ENCODE measurements around the gene TBCK. TPM values are rescaled to one million over a fixed set of nuclear protein-coding genes. Genes with fewer than 3 reads are reported as not detected.

TBCK gene
- total RNA-seq, 2 experiments from 2014 or later, result 20.2 to 22.0 TPM

DNA sequence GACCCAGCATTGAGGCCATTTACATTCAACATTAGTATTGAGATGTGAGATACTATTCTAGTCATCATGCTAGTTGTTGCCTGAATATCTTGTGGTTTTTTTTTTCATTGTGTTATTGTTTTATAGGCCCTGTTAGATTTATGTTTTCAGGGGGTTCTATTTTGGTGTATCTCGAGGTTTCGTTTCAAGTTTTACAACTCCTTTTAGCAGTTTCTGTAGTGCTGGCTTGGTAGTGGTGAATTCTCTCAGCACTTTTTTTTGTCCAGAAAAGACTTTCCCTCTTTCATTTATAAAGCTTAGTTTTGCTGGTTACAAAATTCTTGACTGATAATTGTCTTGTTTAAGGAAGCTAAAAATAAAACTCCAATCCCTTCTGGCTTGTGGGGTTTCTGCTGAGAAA lies 305.2 kb downstream of the TBCK start:
- peaks cover 29% of the 10 kb centered on the region for H3K9me3 Mint-ChIP-seq
- no peak overlapping the region for H3K27ac Mint-ChIP-seq
- DNase-seq, result no peak
- H3K36me3 Mint-ChIP-seq, result peaks cover 4% of the 10 kb centered on the region
- intact Hi-C loops (cut with micrococcal nuclease), result no loop called here
- POLR2A ChIA-PET, result no interaction called here
- CTCF ChIA-PET, result no interaction called here
- no peaks in the 10 kb centered on the region for H3K4me1 Mint-ChIP-seq (ENCODE audit: low read depth)
- H3K27me3 Mint-ChIP-seq, result no peaks in the 10 kb centered on the region
- H3K4me3 Mint-ChIP-seq, result no peak overlapping the region

DNA sequence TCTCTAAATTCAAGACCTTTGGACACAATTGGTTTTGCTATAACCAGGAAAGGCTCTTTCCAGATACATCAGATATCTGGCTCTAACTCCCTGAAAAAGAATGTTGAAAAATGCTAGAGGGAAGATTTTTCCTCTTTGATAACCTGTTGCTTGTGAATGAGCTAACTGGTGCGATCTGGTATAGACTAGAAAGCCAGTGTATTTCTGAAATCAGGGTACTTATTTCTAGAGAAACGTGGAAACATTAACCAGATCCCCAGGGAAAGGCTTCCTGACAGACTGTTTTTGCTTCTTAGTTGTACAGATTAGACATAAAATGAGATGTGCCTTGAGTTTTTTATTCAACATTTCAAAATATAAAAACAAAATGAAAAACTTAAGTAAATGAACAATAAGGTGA lies 313.0 kb downstream of the TBCK start:
- H3K27me3 Mint-ChIP-seq, result no peaks in the 10 kb centered on the region
- ChIA-PET POLR2A (no interaction called here), CTCF (no interaction called here)
- intact Hi-C loops (cut with micrococcal nuclease), result no loop called here
- H3K36me3 Mint-ChIP-seq, result no peaks in the 10 kb centered on the region
- H3K4me1 Mint-ChIP-seq (ENCODE audit: low read depth), result no peaks in the 10 kb centered on the region
- H3K4me3 Mint-ChIP-seq, result no peak overlapping the region
- no peak overlapping the region for H3K27ac Mint-ChIP-seq
- peaks cover 3% of the 10 kb centered on the region for H3K9me3 Mint-ChIP-seq
- DNase-seq, result no peak

DNA sequence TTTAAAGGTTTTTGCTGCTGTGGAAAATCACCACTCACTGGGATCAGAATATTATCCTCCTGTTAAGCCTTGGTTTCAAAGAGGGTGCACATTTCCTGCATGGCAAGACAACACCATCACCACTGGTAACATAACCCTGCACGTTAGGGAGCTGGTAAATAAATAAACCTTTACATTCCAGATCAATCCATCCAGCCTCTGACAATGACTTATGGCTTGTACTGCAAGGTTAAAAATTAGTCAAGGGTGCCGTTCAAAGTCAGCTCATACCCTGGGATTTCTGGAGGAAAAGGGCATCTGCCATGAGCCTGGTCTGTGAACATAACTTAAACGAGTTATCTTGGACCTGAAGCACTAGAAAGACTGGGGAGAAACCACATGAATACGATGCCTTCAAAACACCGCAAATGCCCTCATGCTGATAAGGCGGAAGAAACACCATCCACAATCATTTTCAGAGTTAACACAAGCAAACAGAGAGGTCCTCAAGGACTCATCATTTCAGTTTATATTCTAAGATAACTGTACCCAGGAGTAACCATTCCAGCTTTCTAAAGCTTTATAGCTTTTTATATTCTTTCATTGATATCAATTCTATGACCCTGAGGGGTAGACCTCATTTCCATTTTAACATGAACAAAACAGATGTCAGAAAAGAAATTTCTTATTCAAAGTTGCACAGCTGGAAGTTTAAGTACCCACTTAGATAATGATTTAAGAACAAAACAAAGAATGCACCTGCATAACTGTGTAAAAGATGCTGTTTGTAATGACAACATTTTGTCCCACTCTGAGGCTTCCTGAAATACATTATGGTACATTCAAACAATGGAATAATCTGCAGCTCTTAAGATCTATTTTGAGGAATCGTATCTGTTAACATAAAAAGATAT lies 317.6 kb downstream of the TBCK start:
- H3K27me3 Mint-ChIP-seq, result no peaks in the 10 kb centered on the region
- no peaks in the 10 kb centered on the region for H3K36me3 Mint-ChIP-seq
- no peak overlapping the region for H3K27ac Mint-ChIP-seq
- ChIA-PET POLR2A (no interaction called here), CTCF (no interaction called here)
- H3K4me1 Mint-ChIP-seq (ENCODE audit: low read depth), result no peaks in the 10 kb centered on the region
- H3K9me3 Mint-ChIP-seq, result no peaks in the 10 kb centered on the region
- H3K4me3 Mint-ChIP-seq, result no peak overlapping the region
- DNase-seq, result no peak
- intact Hi-C loops (cut with micrococcal nuclease), result no loop called here

DNA sequence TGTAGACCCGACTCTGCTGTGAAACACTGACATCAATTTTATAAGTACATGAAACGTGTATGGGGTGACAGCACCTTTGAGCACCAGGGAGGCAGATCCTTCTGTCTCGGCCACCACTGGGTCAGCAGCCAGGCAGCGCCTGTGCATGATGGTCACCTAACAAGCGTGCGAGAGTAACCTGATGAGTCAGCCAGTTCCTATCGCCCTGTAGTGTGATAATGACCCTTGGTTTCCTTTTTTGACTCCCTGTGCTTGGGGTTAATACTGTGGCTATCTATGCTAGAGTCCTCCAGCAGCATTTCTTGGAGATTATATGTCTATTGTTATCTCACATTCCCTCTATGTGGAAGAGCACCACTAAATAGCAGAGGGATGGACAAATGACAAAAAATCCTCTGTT lies 319.2 kb downstream of the TBCK start:
- CTCF ChIA-PET, result no interaction called here

DNA sequence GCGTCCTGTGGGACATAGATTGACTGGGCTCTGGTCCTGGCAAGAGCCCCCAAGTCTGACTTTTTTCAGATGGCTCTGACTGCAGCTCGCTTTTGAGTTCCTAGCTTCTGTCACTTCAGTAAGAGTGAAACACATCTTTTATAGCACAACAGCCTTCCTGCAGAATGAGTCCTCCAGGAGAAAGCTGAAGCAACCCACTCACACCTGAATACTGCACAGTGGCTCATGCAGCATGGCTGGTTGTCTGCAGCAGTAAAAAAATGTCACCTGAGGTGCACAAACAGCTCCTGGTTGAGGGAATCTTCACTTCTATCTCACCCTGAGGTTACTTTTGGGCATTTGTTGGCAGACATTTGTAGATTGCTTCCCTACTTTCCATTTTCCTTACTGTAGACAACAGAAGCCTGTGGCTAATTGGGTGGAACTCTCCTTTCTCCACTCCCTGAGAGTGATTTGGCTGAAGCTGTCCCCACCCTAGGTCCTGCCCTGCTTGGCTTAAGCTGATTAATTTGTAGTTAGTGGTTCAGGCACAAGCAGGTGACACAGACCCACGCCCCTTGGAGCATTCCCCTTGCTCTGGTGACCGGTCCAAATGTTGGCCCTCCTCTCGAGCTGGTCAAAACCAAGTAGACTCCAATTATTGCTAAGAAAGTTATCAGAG lies 321.0 kb downstream of the TBCK start:
- POLR2A ChIA-PET, result no interaction called here
- CTCF ChIA-PET, result no interaction called here
- Mint-ChIP-seq H3K36me3 (no peaks in the 10 kb centered on the region), H3K27ac (no peak overlapping the region), H3K9me3 (no peaks in the 10 kb centered on the region), H3K4me3 (no peak overlapping the region), H3K27me3 (no peaks in the 10 kb centered on the region), H3K4me1 (ENCODE audit: low read depth) (no peaks in the 10 kb centered on the region)
- DNase-seq, result no peak
- intact Hi-C loops (cut with micrococcal nuclease), result no loop called here

More for the DNA sequence above, 319.2 kb downstream of the TBCK start:
- intact Hi-C loops (cut with micrococcal nuclease), result no loop called here
- Mint-ChIP-seq H3K9me3 (no peaks in the 10 kb centered on the region), H3K4me1 (ENCODE audit: low read depth) (no peaks in the 10 kb centered on the region), H3K4me3 (no peak overlapping the region), H3K27ac (no peak overlapping the region), H3K27me3 (no peaks in the 10 kb centered on the region), H3K36me3 (no peaks in the 10 kb centered on the region)
- no peak for DNase-seq
- POLR2A ChIA-PET, result no interaction called here

DNA sequence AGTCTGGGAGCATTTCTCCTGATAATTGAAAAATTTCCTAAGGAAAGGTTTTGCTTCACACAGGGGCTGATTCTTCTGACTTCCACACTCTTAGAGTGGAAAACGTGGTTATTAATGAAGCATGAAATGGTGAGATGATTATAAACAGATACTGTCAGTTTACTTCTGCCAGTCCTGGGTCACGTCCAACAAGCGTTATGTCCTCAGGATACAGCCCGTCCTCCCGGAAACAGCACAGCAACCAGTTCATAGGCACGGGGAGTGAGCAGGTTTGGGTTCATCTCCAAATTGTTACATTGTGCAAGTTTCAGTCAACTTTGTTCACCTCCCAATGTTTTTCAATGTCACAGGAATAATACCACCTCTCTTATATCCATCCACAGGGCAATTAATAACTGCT lies 321.9 kb downstream of the TBCK start:
- H3K36me3 Mint-ChIP-seq, result no peaks in the 10 kb centered on the region
- no peaks in the 10 kb centered on the region for H3K9me3 Mint-ChIP-seq
- H3K4me1 Mint-ChIP-seq (ENCODE audit: low read depth), result no peaks in the 10 kb centered on the region
- no peak overlapping the region for H3K27ac Mint-ChIP-seq
- no peak for DNase-seq
- CTCF ChIA-PET, result no interaction called here
- intact Hi-C loops (cut with micrococcal nuclease), result no loop called here
- POLR2A ChIA-PET, result no interaction called here
- H3K4me3 Mint-ChIP-seq, result no peak overlapping the region
- no peaks in the 10 kb centered on the region for H3K27me3 Mint-ChIP-seq

DNA sequence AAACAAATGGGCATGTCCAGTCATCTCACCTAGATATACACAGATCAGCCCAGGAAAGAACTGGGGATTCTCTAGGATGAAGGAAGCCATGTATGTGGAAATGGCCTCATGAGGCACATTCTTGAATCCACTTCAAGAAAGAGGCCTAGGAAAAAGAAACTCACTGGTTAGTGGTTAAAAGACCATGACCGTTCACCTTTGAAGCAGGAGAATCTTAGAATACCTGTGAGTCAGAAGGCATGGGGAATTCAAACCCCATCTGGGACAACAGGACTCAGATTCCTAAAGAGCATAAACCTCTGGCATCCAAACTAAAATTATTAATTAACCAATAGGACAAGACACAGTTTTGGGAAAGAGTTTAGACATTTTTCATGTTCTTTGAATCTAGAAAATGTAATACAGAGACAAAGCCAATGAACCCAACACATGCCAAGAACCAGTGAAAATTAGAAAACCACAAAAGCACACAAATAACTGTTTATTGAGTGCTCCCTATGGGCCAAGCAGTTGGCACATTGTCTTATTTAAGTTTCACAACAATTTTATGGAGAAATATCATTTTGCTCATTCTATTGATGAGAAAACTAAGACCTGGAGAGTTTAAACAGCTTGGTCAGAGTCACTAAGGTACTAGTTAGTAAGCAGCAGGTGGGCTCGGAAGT lies 323.2 kb downstream of the TBCK start:
- H3K4me3 Mint-ChIP-seq, result no peak overlapping the region
- H3K36me3 Mint-ChIP-seq, result no peaks in the 10 kb centered on the region
- no peak for DNase-seq
- H3K9me3 Mint-ChIP-seq, result peaks cover 5% of the 10 kb centered on the region
- no peaks in the 10 kb centered on the region for H3K4me1 Mint-ChIP-seq (ENCODE audit: low read depth)
- intact Hi-C loops (cut with micrococcal nuclease), result no loop called here
- ChIA-PET CTCF (no interaction called here), POLR2A (no interaction called here)
- H3K27ac Mint-ChIP-seq, result no peak overlapping the region
- H3K27me3 Mint-ChIP-seq, result no peaks in the 10 kb centered on the region

DNA sequence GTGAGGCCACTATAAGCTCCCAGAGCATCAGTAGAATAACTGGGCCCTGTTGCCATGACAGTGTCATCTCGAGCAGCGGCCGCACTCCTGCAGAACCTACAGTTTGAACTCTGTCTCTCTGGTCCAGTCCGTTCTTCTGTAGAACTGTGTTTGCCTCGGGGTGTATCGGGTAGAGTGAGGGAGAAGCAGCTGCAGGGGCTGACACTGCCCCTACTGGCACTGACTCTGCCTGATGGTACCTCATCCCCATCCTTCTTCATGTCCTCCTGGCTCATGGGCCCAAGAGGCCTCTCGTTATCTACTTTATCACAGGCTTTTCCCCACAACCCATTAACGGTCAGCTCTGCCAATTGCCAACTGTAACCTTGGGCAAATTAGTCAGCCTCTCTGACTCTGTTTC lies 324.3 kb downstream of the TBCK start:
- Mint-ChIP-seq H3K4me1 (ENCODE audit: low read depth) (no peaks in the 10 kb centered on the region), H3K4me3 (no peak overlapping the region), H3K27ac (no peak overlapping the region), H3K27me3 (no peaks in the 10 kb centered on the region), H3K9me3 (peaks cover 7% of the 10 kb centered on the region), H3K36me3 (no peaks in the 10 kb centered on the region)
- POLR2A ChIA-PET, result no interaction called here
- no peak for DNase-seq
- intact Hi-C loops (cut with micrococcal nuclease), result no loop called here
- CTCF ChIA-PET, result no interaction called here

Other genes with a start within 250 kb of the TBCK start
- 10 to 100 TPM; 59.2 to 60.1 TPM for gene AIMP1, start 341 bp upstream of the TBCK start, total RNA-seq
- gene GIMD1, start 52.6 kb upstream of the TBCK start, total RNA-seq, result not detected